Activated B cell treated with CpG ODN at 0.5 μM for 24 hours (primary cell): ENCODE results near the gene GCC2. TPM values are rescaled to one million over a fixed set of nuclear protein-coding genes. Genes with fewer than 3 reads are reported as not detected.

ENCODE experiments used
- ATAC-seq: fragments of 200-7000 bp; cut with Tn5 transposase; one replicate; pipeline ENCODE4 v1.10.0; 2021; ENCODE audit warnings: low read depth, mild to moderate bottlenecking, moderate library complexity
- CTCF ChIA-PET: fragments of 350-600 bp; sonication (Branson Sonifier 250); formaldehyde crosslinking; loops from one replicate; lab custom pipeline; 2021; ENCODE audit warnings: antibody characterized with exemption; lab: Charles Lee
- POLR2A ChIA-PET: fragments of 350-600 bp; sonication (Branson Sonifier 250); formaldehyde crosslinking; loops from one replicate; lab custom pipeline; 2021; ENCODE audit warnings: antibody characterized with exemption; lab: Charles Lee
- DNase-seq: peaks from one replicate; pipeline ENCODE4 v3.0.0; 2022
- H3K27ac Mint-ChIP-seq: one replicate; pipeline ENCODE4 v1.8.0; 2020; ENCODE audit warnings: mixed read lengths
- H3K27me3 Mint-ChIP-seq: one replicate; pipeline ENCODE4 v1.8.0; 2021; ENCODE audit warnings: mixed read lengths
- H3K36me3 Mint-ChIP-seq: one replicate; pipeline ENCODE4 v1.8.0; 2021; ENCODE audit warnings: low read depth, mixed read lengths
- H3K4me1 Mint-ChIP-seq: one replicate; pipeline ENCODE4 v1.8.0; 2021; ENCODE audit warnings: mixed read lengths
- H3K4me3 Mint-ChIP-seq: one replicate; pipeline ENCODE4 v1.8.0; 2020; ENCODE audit warnings: mild to moderate bottlenecking, mixed read lengths
- H3K9me3 Mint-ChIP-seq: one replicate; pipeline ENCODE4 v1.8.0; 2020; ENCODE audit warnings: mixed read lengths
- CTCF ChIP-seq: fragments of 200-600 bp; IDR thresholded peaks from one replicate; pipeline ENCODE4 v1.8.0; 2022; ENCODE audit warnings: antibody characterized with exemption, mild to moderate bottlenecking
- intact Hi-C: fragments of 100-400 bp; cut with micrococcal nuclease; formaldehyde crosslinking; loops from one replicate; pipeline ENCODE4 v1.15.1; 2024
- total RNA-seq: library from RNA; stranded (reverse); gene quantifications from 2 replicates; pipeline ENCODE4 v1.2.3, GENCODE V29; 2022

Gene GCC2
- total RNA-seq, 1 donor from 2014 or later = 53.8 TPM

DNA sequence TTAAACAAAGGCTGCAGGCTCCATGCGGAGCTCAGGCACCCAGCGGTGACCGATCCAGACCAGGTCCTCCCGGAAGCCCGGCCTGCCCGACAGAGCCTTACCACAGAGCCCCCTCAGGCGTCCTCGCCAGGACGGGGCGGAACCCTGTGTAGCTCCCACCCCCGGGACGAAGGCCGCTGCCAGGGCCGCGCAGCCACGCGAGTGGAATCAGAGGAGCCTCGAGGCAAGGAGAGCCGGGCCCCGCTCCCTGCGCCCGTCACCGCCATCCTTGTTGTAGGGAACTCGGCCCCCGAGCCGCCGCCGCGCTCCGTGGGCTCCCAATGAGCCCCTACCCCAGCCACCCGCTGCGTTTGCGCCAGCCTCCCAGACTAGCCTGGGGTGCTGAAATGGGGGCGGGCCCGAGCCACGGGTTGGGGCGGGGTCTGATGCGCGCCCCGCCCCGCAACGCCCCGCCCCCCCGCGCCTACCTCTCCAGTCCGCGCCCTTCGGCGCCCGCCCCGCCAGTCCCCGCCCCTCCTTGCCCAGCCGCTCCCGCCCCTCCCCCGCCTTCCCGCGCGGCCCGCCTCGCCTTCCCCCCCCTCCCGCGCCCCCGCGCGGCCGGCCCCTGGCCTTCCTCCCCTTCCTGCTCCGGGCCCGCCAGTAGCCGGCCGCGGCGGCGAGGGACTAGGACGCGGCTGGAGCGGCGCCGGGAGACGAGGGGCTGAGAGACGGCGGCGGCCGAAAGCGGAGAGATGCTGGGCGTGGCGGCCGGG is 85.0 kb downstream of the GCC2 start, which contains the start of gene LIMS1:
TSS of gene LIMS1 (plus strand) at position 639 of the 752 bp plus-strand sequence. CDS start at position 732, 93 bp downstream.
- ChIA-PET CTCF (interaction anchor here (0.6 to 1.7 kb wide), 4 partner anchors 40 to 103 kb away, joined by 3 to 5 read pairs (median 4); partner anchors contain the start of gene GCC2), POLR2A (interaction anchor here (0.5 to 3.7 kb wide), 15 partner anchors 15 to 242 kb away, joined by 3 to 40 read pairs (median 4); partner anchors contain the start of gene GCC2)
- ATAC-seq (peak; percentile 91), DNase-seq (peak; percentile 77)
- no peak for TF ChIP-seq CTCF
- Mint-ChIP-seq H3K27me3 (no peaks in the 10 kb centered on the region), H3K36me3 (peaks cover 2% of the 10 kb centered on the region), H3K4me1 (peaks cover 30% of the 10 kb centered on the region), H3K27ac (peak within 1 kb of the TSS; percentile 88), H3K4me3 (peak within 1 kb of the TSS; percentile 93), H3K9me3 (no peaks in the 10 kb centered on the region)
- intact Hi-C loops = loop anchor here (1.0 to 5.0 kb wide), 5 partner anchors 47 to 253 kb away; partner anchors contain the start of genes CCDC138, GCC2 and RANBP2

GRCh38 chr2:108534584-108535356 is 85.8 kb downstream of the GCC2 start:
- no peaks in the 10 kb centered on the region for H3K27me3 Mint-ChIP-seq
- peak; percentile 21 for ATAC-seq
- intact Hi-C loops = loop anchor here (1.0 to 5.0 kb wide), 5 partner anchors 47 to 253 kb away; partner anchors contain the start of genes CCDC138, GCC2 and RANBP2

DNA sequence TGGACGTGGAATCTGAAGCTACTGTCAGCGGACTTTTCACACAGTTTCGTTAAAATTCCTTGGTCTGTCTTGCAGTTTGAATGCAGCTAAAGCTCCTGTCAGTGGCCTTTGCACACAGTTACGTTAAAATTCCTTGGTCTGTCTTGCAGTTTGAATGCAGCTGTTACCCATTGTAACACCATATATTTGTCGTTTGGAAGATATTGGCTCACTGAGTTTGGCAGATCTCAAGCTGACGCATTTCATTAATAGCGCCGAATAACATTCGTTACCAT is 86.3 kb downstream of the GCC2 start:
- ChIA-PET POLR2A (interaction anchor here (0.6 to 3.7 kb wide), 5 partner anchors 40 to 87 kb away, joined by 3 to 40 read pairs (median 4); partner anchors contain the start of gene GCC2), CTCF (interaction anchor here (0.7 to 1.7 kb wide), 2 partner anchors 49 to 87 kb away, joined by 3 to 5 read pairs; partner anchors contain the start of gene GCC2)
- no peak for TF ChIP-seq CTCF
- Mint-ChIP-seq H3K9me3 (no peaks in the 10 kb centered on the region), H3K27me3 (no peaks in the 10 kb centered on the region), H3K4me1 (peaks cover 29% of the 10 kb centered on the region), H3K27ac (peak overlapping the region; percentile 86), H3K36me3 (peaks cover 2% of the 10 kb centered on the region), H3K4me3 (peak overlapping the region; percentile 93)
- DNase-seq (no peak), ATAC-seq (no peak)
- intact Hi-C loops = loop anchor here (2.0 kb wide), 1 partner anchor 50 kb away; no protein-coding TSS in a partner anchor

More at GRCh38 chr2:108534584-108535356, 85.8 kb downstream of the GCC2 start:
- Mint-ChIP-seq H3K4me3 (peak overlapping the region; percentile 93), H3K36me3 (peaks cover 2% of the 10 kb centered on the region), H3K27ac (peak overlapping the region; percentile 86), H3K4me1 (peaks cover 30% of the 10 kb centered on the region), H3K9me3 (no peaks in the 10 kb centered on the region)
- no peak for DNase-seq
- ChIA-PET POLR2A (interaction anchor here (0.9 to 3.7 kb wide), 7 partner anchors 15 to 241 kb away, joined by 3 to 40 read pairs (median 4); partner anchors contain the start of gene GCC2), CTCF (interaction anchor here (0.7 to 1.7 kb wide), 2 partner anchors 50 to 86 kb away, joined by 3 to 5 read pairs; partner anchors contain the start of gene GCC2)
- no peak for TF ChIP-seq CTCF

GRCh38 chr2:108536133-108536780 is 87.3 kb downstream of the GCC2 start:
- no peak for DNase-seq
- Mint-ChIP-seq H3K4me3 (peak overlapping the region; percentile 21), H3K36me3 (peaks cover 4% of the 10 kb centered on the region), H3K27me3 (no peaks in the 10 kb centered on the region), H3K9me3 (no peaks in the 10 kb centered on the region), H3K4me1 (peaks cover 22% of the 10 kb centered on the region), H3K27ac (no peak overlapping the region)
- no peak for TF ChIP-seq CTCF
- no peak for ATAC-seq
- intact Hi-C loops = no loop called here
- ChIA-PET CTCF (interaction anchor here (1.7 kb wide), 1 partner anchor 48 kb away, joined by 5 read pairs; no protein-coding TSS in a partner anchor), POLR2A (interaction anchor here (0.8 to 3.7 kb wide), 2 partner anchors 39 to 87 kb away, joined by 4 to 40 read pairs; partner anchors contain the start of gene GCC2)
